ENCODE measurements around the gene PGM5. TPM values are rescaled to one million over a fixed set of nuclear protein-coding genes. Genes with fewer than 3 reads are reported as not detected.
"Not testable (repeated sequence)": the region's sequence is repeated elsewhere in the genome, so short reads cannot be mapped to it uniquely, and the experiment has no call there.

Gene PGM5
- total and polyA plus RNA-seq, 2 donors (not counting 3 experiments of a cell fraction or from before 2014, with no cell fraction given) = 0.14 to 1.9 TPM

GRCh38 chr9:68383894-68384293 lies 27.5 kb downstream of the PGM5 start:
- dilution Hi-C loops (cut with MboI; ENCODE audit: extremely low pct_ligation_motif_present, low sequenced_read_pairs); FAIRE-seq; H3K4me2 ChIP-seq (ENCODE audit: insufficient read depth, low read length): not testable (repeated sequence)

GRCh38 chr9:68389558-68389957 lies 33.1 kb downstream of the PGM5 start:
- H4K20me1 ChIP-seq (replicated peaks; ENCODE audit: control insufficient read depth, extremely low read depth, insufficient read depth, low read length); DNase-seq (ENCODE audit: low read depth, low spot score); H3K9me1 ChIP-seq (replicated peaks; ENCODE audit: control insufficient read depth, extremely low read depth, insufficient read depth, low read length); H3K4me2 ChIP-seq (ENCODE audit: insufficient read depth, low read length); H2AFZ ChIP-seq (ENCODE audit: low read depth, low read length); H3K4me3 ChIP-seq (replicated peaks in 1 of 3; ENCODE audit: insufficient read depth in 1 of 3, low read depth in 1 of 3, low read length in 3 of 3); FAIRE-seq; H3K79me2 ChIP-seq (ENCODE audit: control insufficient read depth, insufficient read depth, low read length); BruUV-seq (replicated peaks); H3K27me3 ChIP-seq (ENCODE audit: control insufficient read depth in 2 of 2, insufficient read depth in 2 of 2, low read length in 2 of 2); dilution Hi-C loops (cut with MboI; ENCODE audit: extremely low pct_ligation_motif_present, low sequenced_read_pairs); H3K9me3 ChIP-seq (replicated peaks; ENCODE audit: control insufficient read depth, insufficient read depth, low read length); POLR2A ChIA-PET; H3K27ac ChIP-seq (ENCODE audit: insufficient read depth, low read depth, low read length); CTCF ChIA-PET; H3K36me3 ChIP-seq (ENCODE audit: control insufficient read depth in 2 of 2, extremely low read depth in 1 of 2, insufficient read depth in 2 of 2, low read length in 2 of 2); H3K4me1 ChIP-seq (ENCODE audit: control insufficient read depth, extremely low read depth, insufficient read depth, low read length); intact Hi-C loops (cut with micrococcal nuclease); H3K9ac ChIP-seq (replicated peaks; ENCODE audit: extremely low read depth, insufficient read depth, low read length): not testable (repeated sequence)

More at GRCh38 chr9:68383894-68384293, 27.5 kb downstream of the PGM5 start:
- intact Hi-C loops (cut with micrococcal nuclease); H3K9me1 ChIP-seq (replicated peaks; ENCODE audit: control insufficient read depth, extremely low read depth, insufficient read depth, low read length); H3K9ac ChIP-seq (replicated peaks; ENCODE audit: extremely low read depth, insufficient read depth, low read length); CTCF ChIA-PET; H3K79me2 ChIP-seq (ENCODE audit: control insufficient read depth, insufficient read depth, low read length); H3K27ac ChIP-seq (ENCODE audit: insufficient read depth, low read depth, low read length); DNase-seq (ENCODE audit: low read depth, low spot score); H3K4me3 ChIP-seq (replicated peaks in 1 of 3; ENCODE audit: insufficient read depth in 1 of 3, low read depth in 1 of 3, low read length in 3 of 3); H3K36me3 ChIP-seq (ENCODE audit: control insufficient read depth in 2 of 2, extremely low read depth in 1 of 2, insufficient read depth in 2 of 2, low read length in 2 of 2); H2AFZ ChIP-seq (ENCODE audit: low read depth, low read length); H3K9me3 ChIP-seq (replicated peaks; ENCODE audit: control insufficient read depth, insufficient read depth, low read length); H4K20me1 ChIP-seq (replicated peaks; ENCODE audit: control insufficient read depth, extremely low read depth, insufficient read depth, low read length); BruUV-seq (replicated peaks); H3K4me1 ChIP-seq (ENCODE audit: control insufficient read depth, extremely low read depth, insufficient read depth, low read length); POLR2A ChIA-PET; H3K27me3 ChIP-seq (ENCODE audit: control insufficient read depth in 2 of 2, insufficient read depth in 2 of 2, low read length in 2 of 2): not testable (repeated sequence)

GRCh38 chr9:68390737-68391136 lies 34.3 kb downstream of the PGM5 start:
- H3K27ac ChIP-seq (ENCODE audit: insufficient read depth, low read depth, low read length); H2AFZ ChIP-seq (ENCODE audit: low read depth, low read length); DNase-seq (ENCODE audit: low read depth, low spot score): not testable (repeated sequence)

GRCh38 chr9:68396411-68397094 lies 40.1 kb downstream of the PGM5 start:
- H3K4me1 ChIP-seq (ENCODE audit: control insufficient read depth, extremely low read depth, insufficient read depth, low read length); H3K36me3 ChIP-seq (ENCODE audit: control insufficient read depth in 2 of 2, extremely low read depth in 1 of 2, insufficient read depth in 2 of 2, low read length in 2 of 2); POLR2A ChIA-PET; H3K79me2 ChIP-seq (ENCODE audit: control insufficient read depth, insufficient read depth, low read length); H3K4me2 ChIP-seq (ENCODE audit: insufficient read depth, low read length); H2AFZ ChIP-seq (ENCODE audit: low read depth, low read length); FAIRE-seq; H3K27ac ChIP-seq (ENCODE audit: insufficient read depth, low read depth, low read length); H3K27me3 ChIP-seq (ENCODE audit: control insufficient read depth in 2 of 2, insufficient read depth in 2 of 2, low read length in 2 of 2); intact Hi-C loops (cut with micrococcal nuclease); CTCF ChIA-PET; H3K9ac ChIP-seq (replicated peaks; ENCODE audit: extremely low read depth, insufficient read depth, low read length); dilution Hi-C loops (cut with MboI; ENCODE audit: extremely low pct_ligation_motif_present, low sequenced_read_pairs); H4K20me1 ChIP-seq (replicated peaks; ENCODE audit: control insufficient read depth, extremely low read depth, insufficient read depth, low read length); H3K4me3 ChIP-seq (replicated peaks in 1 of 3; ENCODE audit: insufficient read depth in 1 of 3, low read depth in 1 of 3, low read length in 3 of 3); H3K9me1 ChIP-seq (replicated peaks; ENCODE audit: control insufficient read depth, extremely low read depth, insufficient read depth, low read length); BruUV-seq (replicated peaks); DNase-seq (ENCODE audit: low read depth, low spot score); H3K9me3 ChIP-seq (replicated peaks; ENCODE audit: control insufficient read depth, insufficient read depth, low read length): not testable (repeated sequence)

More at GRCh38 chr9:68390737-68391136, 34.3 kb downstream of the PGM5 start:
- H3K9me1 ChIP-seq (replicated peaks; ENCODE audit: control insufficient read depth, extremely low read depth, insufficient read depth, low read length); H3K27me3 ChIP-seq (ENCODE audit: control insufficient read depth in 2 of 2, insufficient read depth in 2 of 2, low read length in 2 of 2); H3K4me1 ChIP-seq (ENCODE audit: control insufficient read depth, extremely low read depth, insufficient read depth, low read length); FAIRE-seq; H3K9ac ChIP-seq (replicated peaks; ENCODE audit: extremely low read depth, insufficient read depth, low read length); H3K36me3 ChIP-seq (ENCODE audit: control insufficient read depth in 2 of 2, extremely low read depth in 1 of 2, insufficient read depth in 2 of 2, low read length in 2 of 2); H3K79me2 ChIP-seq (ENCODE audit: control insufficient read depth, insufficient read depth, low read length); CTCF ChIA-PET; H3K4me2 ChIP-seq (ENCODE audit: insufficient read depth, low read length); dilution Hi-C loops (cut with MboI; ENCODE audit: extremely low pct_ligation_motif_present, low sequenced_read_pairs); POLR2A ChIA-PET; H3K9me3 ChIP-seq (replicated peaks; ENCODE audit: control insufficient read depth, insufficient read depth, low read length); H3K4me3 ChIP-seq (replicated peaks in 1 of 3; ENCODE audit: insufficient read depth in 1 of 3, low read depth in 1 of 3, low read length in 3 of 3); H4K20me1 ChIP-seq (replicated peaks; ENCODE audit: control insufficient read depth, extremely low read depth, insufficient read depth, low read length); intact Hi-C loops (cut with micrococcal nuclease); BruUV-seq (replicated peaks): not testable (repeated sequence)
